ENCODE data around the gene KDM3A.

KDM3A gene

GRCh38 chr2:86518481-86518880 lies 77.3 kb downstream of the KDM3A start:
- peak; percentile 31 for DNase-seq (ENCODE audit: low read depth)

- DNase-seq (ENCODE audit: low read depth), result no peak
These were observed 78.2 kb downstream of the KDM3A start for GRCh38 chr2:86519349-86519748.

GRCh38 chr2:86520153-86520552 lies 79.0 kb downstream of the KDM3A start:
- peak; percentile 14 for DNase-seq (ENCODE audit: low read depth)

- no peak for DNase-seq (ENCODE audit: low read depth)
These were observed 80.8 kb downstream of the KDM3A start for GRCh38 chr2:86521922-86522321.

- DNase-seq (ENCODE audit: low read depth), result no peak
These were observed 81.5 kb downstream of the KDM3A start for GRCh38 chr2:86522711-86523110.

- no peak for DNase-seq (ENCODE audit: low read depth)
These were observed 82.3 kb downstream of the KDM3A start for GRCh38 chr2:86523491-86523890.

- no peak for DNase-seq (ENCODE audit: low read depth)
These were observed 84.5 kb downstream of the KDM3A start for GRCh38 chr2:86525421-86526340.

- no peak for DNase-seq (ENCODE audit: low read depth)
These were observed 92.4 kb downstream of the KDM3A start for GRCh38 chr2:86533589-86533988.

- no peak for DNase-seq (ENCODE audit: low read depth)
These were observed 100.2 kb downstream of the KDM3A start for GRCh38 chr2:86541334-86541733.
